Ectodermal cell (in vitro differentiated cells): ENCODE data around the gene TBX4.

Experiments
- H3K27ac ChIP-seq: 2 replicates; pipeline ENCODE4 v1.7.0; 2013; ENCODE audit warnings: mild to moderate bottlenecking, low read depth, low read length; ENCODE audit not compliant: insufficient read depth, poor library complexity, severe bottlenecking
- H3K27me3 ChIP-seq: 2 replicates; pipeline ENCODE4 v1.7.0; 2013; ENCODE audit warnings: mild to moderate bottlenecking, low read length; ENCODE audit not compliant: insufficient read depth, control insufficient read depth, poor library complexity, severe bottlenecking
- H3K36me3 ChIP-seq: one replicate; pipeline ENCODE4 v1.7.0; 2013; ENCODE audit warnings: low read length; ENCODE audit not compliant: control insufficient read depth, insufficient read depth
- H3K4me1 ChIP-seq: one replicate; pipeline ENCODE4 v1.7.0; 2013; ENCODE audit warnings: low read length; ENCODE audit not compliant: control insufficient read depth, insufficient read depth
- H3K4me3 ChIP-seq: 2 replicates; pipeline ENCODE4 v1.7.0; 2013; ENCODE audit warnings: low read depth, low read length, control low read depth; ENCODE audit not compliant: insufficient read depth
- H3K9me3 ChIP-seq: 2 replicates; pipeline ENCODE4 v1.7.0; 2013; ENCODE audit warnings: mild to moderate bottlenecking, low read length, moderate library complexity; ENCODE audit not compliant: control insufficient read depth
- WGBS, 2 experiments: methylation state at CpG; one replicate each; pipeline ENCODE4 v1.1.7; 2013; ENCODE audit warnings: missing lambda C conversion rate in 2 of 2; 5-methylcytosine and 5-hydroxymethylcytosine counted together

The TBX4 gene

GRCh38 chr17:61528171-61528570, 75.9 kb downstream of the TBX4 start:
- no peak overlapping the region for H3K4me3 ChIP-seq
- H3K27ac ChIP-seq: no peak overlapping the region
- 93 to 95% methylated on average over 2 of the region's 2 CpGs for WGBS, 2 experiments
- H3K4me1 ChIP-seq: no peaks in the 10 kb centered on the region
- H3K27me3 ChIP-seq: no peaks in the 10 kb centered on the region
- H3K36me3 ChIP-seq: no peaks in the 10 kb centered on the region
- no peaks in the 10 kb centered on the region for H3K9me3 ChIP-seq

DNA sequence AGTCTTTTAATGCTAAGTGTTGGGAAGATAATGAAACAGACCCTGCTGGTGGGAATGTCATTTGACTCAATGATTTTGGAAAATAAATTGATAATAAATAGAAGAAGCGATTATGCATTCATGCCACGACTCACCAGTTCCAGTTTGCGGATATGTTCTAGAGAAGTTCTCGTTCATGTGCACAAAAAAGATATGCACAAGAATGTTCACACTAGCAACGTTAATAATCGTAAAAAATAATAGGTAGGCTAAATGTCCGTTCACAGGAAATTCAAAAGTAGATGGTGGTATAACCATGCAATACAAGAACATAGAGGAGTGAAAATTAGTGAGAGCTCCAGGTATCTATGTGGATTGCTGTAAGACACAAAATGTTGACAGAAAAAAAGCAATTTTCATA, 79.0 kb downstream of the TBX4 start:
- Histone ChIP-seq H3K27me3 (no peaks in the 10 kb centered on the region), H3K9me3 (no peaks in the 10 kb centered on the region), H3K4me3 (no peak overlapping the region), H3K4me1 (no peaks in the 10 kb centered on the region), H3K27ac (no peak overlapping the region), H3K36me3 (no peaks in the 10 kb centered on the region)
- WGBS, 2 experiments: 92 to 93% methylated on average over 7 of the region's 7 CpGs

GRCh38 chr17:61532826-61533225, 80.6 kb downstream of the TBX4 start:
- Histone ChIP-seq H3K4me3 (no peak overlapping the region), H3K27me3 (no peaks in the 10 kb centered on the region), H3K9me3 (no peaks in the 10 kb centered on the region), H3K27ac (no peak overlapping the region), H3K4me1 (no peaks in the 10 kb centered on the region), H3K36me3 (no peaks in the 10 kb centered on the region)
- 80 to 83% methylated on average over 5 of the region's 5 CpGs for WGBS, 2 experiments

DNA sequence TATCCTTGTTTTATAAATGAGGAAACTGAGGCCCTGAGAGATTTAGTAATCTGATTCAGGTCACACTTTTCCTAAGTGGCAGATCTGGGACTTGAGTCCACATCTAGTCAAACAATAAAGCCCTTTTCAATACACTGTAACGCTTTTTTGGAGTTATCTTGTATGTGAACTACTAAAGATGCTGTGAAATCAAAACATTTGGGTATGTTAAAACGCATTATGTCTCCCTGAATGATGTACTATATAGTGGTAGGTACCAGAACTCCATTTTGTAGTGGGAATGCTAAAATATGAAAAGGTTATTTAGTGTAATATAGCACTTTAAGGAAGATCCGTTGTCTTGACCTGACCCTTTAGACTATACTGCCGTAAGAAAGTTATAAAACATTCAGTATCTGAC, 81.6 kb downstream of the TBX4 start:
- no peaks in the 10 kb centered on the region for H3K4me1 ChIP-seq
- H3K9me3 ChIP-seq: no peaks in the 10 kb centered on the region
- 92 to 93% methylated on average over 4 of the region's 4 CpGs for WGBS, 2 experiments
- H3K36me3 ChIP-seq: no peaks in the 10 kb centered on the region
- no peaks in the 10 kb centered on the region for H3K27me3 ChIP-seq
- no peak overlapping the region for H3K27ac ChIP-seq
- H3K4me3 ChIP-seq: no peak overlapping the region

DNA sequence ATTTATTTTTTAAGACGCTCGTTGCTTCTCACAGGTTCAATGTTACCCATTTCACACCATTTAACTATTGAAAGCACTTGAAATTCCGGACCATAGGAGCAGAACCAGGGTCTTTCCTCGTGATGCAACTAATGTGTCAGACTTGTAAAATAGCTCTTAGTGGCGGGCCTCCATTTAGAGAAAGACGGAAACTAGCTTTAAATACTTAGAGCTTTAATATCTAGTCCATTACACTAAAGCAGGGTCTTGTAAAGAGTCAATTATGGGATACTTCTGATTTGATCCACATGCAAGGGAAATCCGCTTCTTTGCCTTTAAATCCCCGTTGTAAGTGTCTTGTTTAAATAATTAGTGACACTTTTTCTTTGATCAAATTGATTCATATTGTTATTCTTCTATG, 82.2 kb downstream of the TBX4 start:
- Histone ChIP-seq H3K4me1 (no peaks in the 10 kb centered on the region), H3K9me3 (no peaks in the 10 kb centered on the region), H3K4me3 (no peak overlapping the region), H3K27ac (no peak overlapping the region), H3K36me3 (no peaks in the 10 kb centered on the region), H3K27me3 (no peaks in the 10 kb centered on the region)
- 85 to 92% methylated on average over 7 to 8 of the region's 8 CpGs for WGBS, 2 experiments
